ENCODE measurements around the gene CYP4V2. TPM values are rescaled to one million over a fixed set of nuclear protein-coding genes. Genes with fewer than 3 reads are reported as not detected.

Gene CYP4V2
- polyA plus RNA-seq, 1 of the 3 experiments (the other 2 are of a cell fraction) = 7.8 TPM

DNA sequence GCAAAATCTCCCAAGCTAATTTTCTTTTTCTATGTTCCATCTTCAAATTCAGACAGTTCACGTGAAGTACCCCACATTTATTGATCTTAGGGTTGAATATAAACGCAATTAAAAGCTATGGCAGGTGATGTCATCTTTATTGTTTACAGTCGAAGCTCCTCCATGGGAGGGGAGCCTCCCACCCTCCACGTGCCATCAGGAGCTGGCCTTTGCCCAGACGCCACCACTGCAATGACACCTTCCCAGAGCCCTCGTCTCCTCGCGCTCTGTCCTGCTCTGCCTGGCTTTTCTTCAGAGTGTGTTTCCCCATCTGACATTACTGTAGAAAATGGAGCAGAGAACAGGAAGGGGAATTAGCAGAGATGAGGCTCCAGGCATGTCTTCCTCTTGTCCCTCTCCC is 18.8 kb upstream of the CYP4V2 start:
- POLR2A ChIA-PET = no interaction called here

DNA sequence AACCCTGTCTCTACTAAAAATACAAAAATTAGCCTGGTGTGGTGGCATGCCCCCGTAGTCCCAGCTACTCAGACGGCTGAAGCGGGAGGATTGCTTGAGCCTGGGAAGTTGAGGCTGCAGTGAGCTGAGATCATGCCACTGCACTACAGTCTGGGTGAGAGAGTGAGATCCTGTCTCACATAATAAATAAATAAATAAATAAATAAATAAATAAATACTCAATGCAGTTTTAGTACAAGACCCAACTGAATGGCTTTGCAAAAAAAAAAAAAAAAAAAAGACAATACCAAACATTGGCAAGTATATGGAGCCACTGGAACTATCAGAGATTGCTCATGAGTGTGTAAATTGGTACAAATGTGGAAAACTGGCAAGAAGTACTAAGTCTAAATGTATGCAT is 3.3 kb upstream of the CYP4V2 start:
- WGBS (ENCODE audit: low lambda C conversion rate) = 66% methylated on average over 3 of the region's 3 CpGs
- no peak overlapping the region for H3K4me3 ChIP-seq (ENCODE audit: low read depth in 2 of 2, low read length in 1 of 2)
- no peak overlapping the region for H3K4me2 ChIP-seq
- no peaks in the 10 kb centered on the region for H4K20me1 ChIP-seq (ENCODE audit: insufficient read depth)
- TF ChIP-seq GABPA (IDR thresholded peaks at IDR 0.05; ENCODE audit: low read depth) = no peak
- TF ChIP-seq FOXM1 (IDR thresholded peaks at IDR 0.05; ENCODE audit: low read depth) = no peak
- TF ChIP-seq, protein P1, sequence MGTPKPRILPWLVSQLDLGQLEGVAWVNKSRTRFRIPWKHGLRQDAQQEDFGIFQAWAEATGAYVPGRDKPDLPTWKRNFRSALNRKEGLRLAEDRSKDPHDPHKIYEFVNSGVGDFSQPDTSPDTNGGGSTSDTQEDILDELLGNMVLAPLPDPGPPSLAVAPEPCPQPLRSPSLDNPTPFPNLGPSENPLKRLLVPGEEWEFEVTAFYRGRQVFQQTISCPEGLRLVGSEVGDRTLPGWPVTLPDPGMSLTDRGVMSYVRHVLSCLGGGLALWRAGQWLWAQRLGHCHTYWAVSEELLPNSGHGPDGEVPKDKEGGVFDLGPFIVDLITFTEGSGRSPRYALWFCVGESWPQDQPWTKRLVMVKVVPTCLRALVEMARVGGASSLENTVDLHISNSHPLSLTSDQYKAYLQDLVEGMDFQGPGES (IDR thresholded peaks at IDR 0.05; ENCODE audit: low read depth, low read length) = no peak
- TF ChIP-seq TCF12 (IDR thresholded peaks at IDR 0.05) = no peak
- TF ChIP-seq, protein P2, sequence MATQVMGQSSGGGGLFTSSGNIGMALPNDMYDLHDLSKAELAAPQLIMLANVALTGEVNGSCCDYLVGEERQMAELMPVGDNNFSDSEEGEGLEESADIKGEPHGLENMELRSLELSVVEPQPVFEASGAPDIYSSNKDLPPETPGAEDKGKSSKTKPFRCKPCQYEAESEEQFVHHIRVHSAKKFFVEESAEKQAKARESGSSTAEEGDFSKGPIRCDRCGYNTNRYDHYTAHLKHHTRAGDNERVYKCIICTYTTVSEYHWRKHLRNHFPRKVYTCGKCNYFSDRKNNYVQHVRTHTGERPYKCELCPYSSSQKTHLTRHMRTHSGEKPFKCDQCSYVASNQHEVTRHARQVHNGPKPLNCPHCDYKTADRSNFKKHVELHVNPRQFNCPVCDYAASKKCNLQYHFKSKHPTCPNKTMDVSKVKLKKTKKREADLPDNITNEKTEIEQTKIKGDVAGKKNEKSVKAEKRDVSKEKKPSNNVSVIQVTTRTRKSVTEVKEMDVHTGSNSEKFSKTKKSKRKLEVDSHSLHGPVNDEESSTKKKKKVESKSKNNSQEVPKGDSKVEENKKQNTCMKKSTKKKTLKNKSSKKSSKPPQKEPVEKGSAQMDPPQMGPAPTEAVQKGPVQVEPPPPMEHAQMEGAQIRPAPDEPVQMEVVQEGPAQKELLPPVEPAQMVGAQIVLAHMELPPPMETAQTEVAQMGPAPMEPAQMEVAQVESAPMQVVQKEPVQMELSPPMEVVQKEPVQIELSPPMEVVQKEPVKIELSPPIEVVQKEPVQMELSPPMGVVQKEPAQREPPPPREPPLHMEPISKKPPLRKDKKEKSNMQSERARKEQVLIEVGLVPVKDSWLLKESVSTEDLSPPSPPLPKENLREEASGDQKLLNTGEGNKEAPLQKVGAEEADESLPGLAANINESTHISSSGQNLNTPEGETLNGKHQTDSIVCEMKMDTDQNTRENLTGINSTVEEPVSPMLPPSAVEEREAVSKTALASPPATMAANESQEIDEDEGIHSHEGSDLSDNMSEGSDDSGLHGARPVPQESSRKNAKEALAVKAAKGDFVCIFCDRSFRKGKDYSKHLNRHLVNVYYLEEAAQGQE (IDR thresholded peaks at IDR 0.05; ENCODE audit: low read depth, low read length) = no peak
- TF ChIP-seq RCOR1 (IDR thresholded peaks at IDR 0.05; ENCODE audit: low read length) = no peak
- TF ChIP-seq, protein P3, sequence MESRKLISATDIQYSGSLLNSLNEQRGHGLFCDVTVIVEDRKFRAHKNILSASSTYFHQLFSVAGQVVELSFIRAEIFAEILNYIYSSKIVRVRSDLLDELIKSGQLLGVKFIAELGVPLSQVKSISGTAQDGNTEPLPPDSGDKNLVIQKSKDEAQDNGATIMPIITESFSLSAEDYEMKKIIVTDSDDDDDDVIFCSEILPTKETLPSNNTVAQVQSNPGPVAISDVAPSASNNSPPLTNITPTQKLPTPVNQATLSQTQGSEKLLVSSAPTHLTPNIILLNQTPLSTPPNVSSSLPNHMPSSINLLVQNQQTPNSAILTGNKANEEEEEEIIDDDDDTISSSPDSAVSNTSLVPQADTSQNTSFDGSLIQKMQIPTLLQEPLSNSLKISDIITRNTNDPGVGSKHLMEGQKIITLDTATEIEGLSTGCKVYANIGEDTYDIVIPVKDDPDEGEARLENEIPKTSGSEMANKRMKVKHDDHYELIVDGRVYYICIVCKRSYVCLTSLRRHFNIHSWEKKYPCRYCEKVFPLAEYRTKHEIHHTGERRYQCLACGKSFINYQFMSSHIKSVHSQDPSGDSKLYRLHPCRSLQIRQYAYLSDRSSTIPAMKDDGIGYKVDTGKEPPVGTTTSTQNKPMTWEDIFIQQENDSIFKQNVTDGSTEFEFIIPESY (IDR thresholded peaks at IDR 0.05; ENCODE audit: borderline replicate concordance, low read depth) = no peak
- TF ChIP-seq SMC3 (IDR thresholded peaks at IDR 0.05; ENCODE audit: low read depth, low read length) = no peak
- TF ChIP-seq RFX5 (IDR thresholded peaks at IDR 0.05; ENCODE audit: low read length) = no peak
- TF ChIP-seq RAD21 (IDR thresholded peaks at IDR 0.05; ENCODE audit: low read length) = no peak
- TF ChIP-seq JUND (IDR thresholded peaks at IDR 0.05) = no peak
- no peak for TF ChIP-seq NFIC (IDR thresholded peaks at IDR 0.05; ENCODE audit: borderline replicate concordance)
- no peak for TF ChIP-seq SIN3A (IDR thresholded peaks at IDR 0.05; ENCODE audit: borderline replicate concordance, low read depth, low read length)
- TF ChIP-seq ELF1 (IDR thresholded peaks at IDR 0.05) = no peak
- TF ChIP-seq NRF1 (IDR thresholded peaks at IDR 0.05; ENCODE audit: low read depth, low read length) = no peak
- TF ChIP-seq, protein P4, sequence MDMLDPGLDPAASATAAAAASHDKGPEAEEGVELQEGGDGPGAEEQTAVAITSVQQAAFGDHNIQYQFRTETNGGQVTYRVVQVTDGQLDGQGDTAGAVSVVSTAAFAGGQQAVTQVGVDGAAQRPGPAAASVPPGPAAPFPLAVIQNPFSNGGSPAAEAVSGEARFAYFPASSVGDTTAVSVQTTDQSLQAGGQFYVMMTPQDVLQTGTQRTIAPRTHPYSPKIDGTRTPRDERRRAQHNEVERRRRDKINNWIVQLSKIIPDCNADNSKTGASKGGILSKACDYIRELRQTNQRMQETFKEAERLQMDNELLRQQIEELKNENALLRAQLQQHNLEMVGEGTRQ (IDR thresholded peaks at IDR 0.05; ENCODE audit: borderline replicate concordance, low read depth, low read length) = no peak
- TF ChIP-seq, protein P5, sequence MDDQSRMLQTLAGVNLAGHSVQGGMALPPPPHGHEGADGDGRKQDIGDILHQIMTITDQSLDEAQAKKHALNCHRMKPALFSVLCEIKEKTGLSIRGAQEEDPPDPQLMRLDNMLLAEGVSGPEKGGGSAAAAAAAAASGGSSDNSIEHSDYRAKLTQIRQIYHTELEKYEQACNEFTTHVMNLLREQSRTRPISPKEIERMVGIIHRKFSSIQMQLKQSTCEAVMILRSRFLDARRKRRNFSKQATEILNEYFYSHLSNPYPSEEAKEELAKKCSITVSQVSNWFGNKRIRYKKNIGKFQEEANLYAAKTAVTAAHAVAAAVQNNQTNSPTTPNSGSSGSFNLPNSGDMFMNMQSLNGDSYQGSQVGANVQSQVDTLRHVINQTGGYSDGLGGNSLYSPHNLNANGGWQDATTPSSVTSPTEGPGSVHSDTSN (IDR thresholded peaks at IDR 0.05) = no peak
- TF ChIP-seq POLR2AphosphoS5 (IDR thresholded peaks at IDR 0.05; ENCODE audit: low read depth, low read length) = no peak
- H3K9me3 ChIP-seq = no peaks in the 10 kb centered on the region
- peaks cover 0 to 8% of the 10 kb centered on the region in 2 experiments; a peak in 3 of 4 replicates for H3K4me1 ChIP-seq (ENCODE audit: control insufficient read depth in 1 of 2, insufficient read depth in 2 of 2, low read depth in 1 of 2, low read length in 1 of 2)
- peaks cover 9% of the 10 kb centered on the region for H3F3A ChIP-seq (replicated peaks; ENCODE audit: insufficient read depth)
- ChIA-PET POLR2A (no interaction called here), CTCF (interaction anchor here (1.1 kb wide), 1 partner anchor 11 kb away, joined by 3 read pairs; no protein-coding TSS in a partner anchor)
- no peaks in the 10 kb centered on the region for H3K9me2 ChIP-seq
- H3K9ac ChIP-seq = no peak overlapping the region
- H3K27me3 ChIP-seq (ENCODE audit: insufficient read depth) = no peaks in the 10 kb centered on the region
- no peak for DNase-seq
- H2AFZ ChIP-seq (ENCODE audit: low read depth) = no peak overlapping the region
- no peak overlapping the region for H3K27ac ChIP-seq (ENCODE audit: low read depth in 2 of 2, low read length in 1 of 2)
- peaks cover 10% of the 10 kb centered on the region for H3K79me2 ChIP-seq (ENCODE audit: insufficient read depth)
- H3K36me3 ChIP-seq (replicated peaks in 1 of 2; ENCODE audit: control insufficient read depth in 1 of 2, insufficient read depth in 2 of 2, low read length in 1 of 2) = no peaks in the 10 kb centered on the region

More for the DNA sequence above, 18.8 kb upstream of the CYP4V2 start:
- no CpG with 5 or more reads among the region's 8 CpGs for WGBS (ENCODE audit: low lambda C conversion rate)
- DNase-seq = no peak
- H3K79me2 ChIP-seq (ENCODE audit: insufficient read depth) = no peaks in the 10 kb centered on the region
- no peaks in the 10 kb centered on the region for H3F3A ChIP-seq (replicated peaks; ENCODE audit: insufficient read depth)
- H4K20me1 ChIP-seq (ENCODE audit: insufficient read depth) = no peaks in the 10 kb centered on the region
- CTCF ChIA-PET = no interaction called here
- H3K36me3 ChIP-seq (replicated peaks in 1 of 2; ENCODE audit: control insufficient read depth in 1 of 2, insufficient read depth in 2 of 2, low read length in 1 of 2) = no peaks in the 10 kb centered on the region
- H3K4me3 ChIP-seq (ENCODE audit: low read depth in 2 of 2, low read length in 1 of 2) = no peak overlapping the region
- no peaks in the 10 kb centered on the region for H3K9me3 ChIP-seq
- no peak overlapping the region for H2AFZ ChIP-seq (ENCODE audit: low read depth)
- no peak overlapping the region for H3K4me2 ChIP-seq
- no peak overlapping the region for H3K27ac ChIP-seq (ENCODE audit: low read depth in 2 of 2, low read length in 1 of 2)
- no peak for TF ChIP-seq RCOR1 (IDR thresholded peaks at IDR 0.05; ENCODE audit: low read length)
- no peak for TF ChIP-seq TCF12 (IDR thresholded peaks at IDR 0.05)
- no peak overlapping the region for H3K9ac ChIP-seq
- H3K4me1 ChIP-seq (ENCODE audit: control insufficient read depth in 1 of 2, insufficient read depth in 2 of 2, low read depth in 1 of 2, low read length in 1 of 2) = no peaks in the 10 kb centered on the region
- H3K27me3 ChIP-seq (ENCODE audit: insufficient read depth) = no peaks in the 10 kb centered on the region
- no peaks in the 10 kb centered on the region for H3K9me2 ChIP-seq

Data from SK-N-SH (cell line).